WTC11 (cell line): ENCODE measurements around the gene TEX28. TPM values are rescaled to one million over a fixed set of nuclear protein-coding genes. Genes with fewer than 3 reads are reported as not detected.

ENCODE experiments used
- ATAC-seq: fragments of 200-7000 bp; cut with Tn5 transposase; 2 replicates; pipeline ENCODE4 v1.10.0; 2021; ENCODE audit warnings: mild to moderate bottlenecking, moderate library complexity
- CTCF ChIA-PET: fragments of 300-600 bp; sonication (Branson Sonifier 250); formaldehyde crosslinking; loops from one replicate; lab custom pipeline; 2021; ENCODE audit warnings: antibody characterized with exemption; lab: Charles Lee
- POLR2A ChIA-PET: fragments of 350-600 bp; sonication (Branson Sonifier 250); formaldehyde crosslinking; loops from one replicate; lab custom pipeline; 2021; ENCODE audit warnings: antibody characterized with exemption; lab: Charles Lee
- DNase-seq: peaks from one replicate; pipeline ENCODE4 v3.0.0; 2021; ENCODE audit warnings: low spot score
- H3K27ac Mint-ChIP-seq: 2 replicates; pipeline ENCODE4 v1.8.0; 2021; ENCODE audit warnings: mixed read lengths
- H3K27me3 Mint-ChIP-seq: 2 replicates; pipeline ENCODE4 v1.8.0; 2021; ENCODE audit warnings: low read depth, mild to moderate bottlenecking, moderate library complexity, mixed read lengths
- H3K36me3 Mint-ChIP-seq: 2 replicates; pipeline ENCODE4 v1.8.0; 2021; ENCODE audit warnings: mixed read lengths
- H3K4me1 Mint-ChIP-seq: 2 replicates; pipeline ENCODE4 v1.8.0; 2022; ENCODE audit warnings: mixed read lengths
- H3K4me3 Mint-ChIP-seq: 2 replicates; pipeline ENCODE4 v1.8.0; 2021; ENCODE audit warnings: mild to moderate bottlenecking, moderate library complexity, mixed read lengths
- H3K9me3 Mint-ChIP-seq: 2 replicates; pipeline ENCODE4 v1.8.0; 2021; ENCODE audit warnings: mixed read lengths
- CBFB ChIP-seq: sonication (generic); formaldehyde crosslinking; IDR thresholded peaks from 2 replicates; pipeline ENCODE4 v1.8.1; 2022; ENCODE audit warnings: mild to moderate bottlenecking, low read depth, missing genetic modification reagents
- ERG ChIP-seq: fragments of 250-450 bp; sonication (Bioruptor Pico); IDR thresholded peaks from 2 replicates; pipeline ENCODE4 v1.8.0; 2021; ENCODE audit warnings: mild to moderate bottlenecking
- ESRRA ChIP-seq: sonication (generic); formaldehyde crosslinking; IDR thresholded peaks from 2 replicates; pipeline ENCODE4 v1.8.1; 2022; ENCODE audit warnings: mild to moderate bottlenecking, missing genetic modification reagents, borderline replicate concordance
- FOXP1 ChIP-seq: sonication (generic); formaldehyde crosslinking; IDR thresholded peaks from 2 replicates; pipeline ENCODE4 v1.8.0; 2022; ENCODE audit warnings: missing genetic modification reagents, mild to moderate bottlenecking, moderate library complexity, borderline replicate concordance
- GTF2I ChIP-seq: fragments of 250-450 bp; sonication (Bioruptor Pico); conservative IDR thresholded peaks from 2 replicates; pipeline ENCODE4 v1.4.0; 2021; ENCODE audit warnings: mild to moderate bottlenecking
- HMGXB4 ChIP-seq: sonication (generic); formaldehyde crosslinking; IDR thresholded peaks from 2 replicates; pipeline ENCODE4 v1.8.1; 2023; ENCODE audit warnings: mild to moderate bottlenecking, moderate library complexity, missing genetic modification reagents
- MXD4 ChIP-seq: fragments of 250-450 bp; sonication (Bioruptor Pico); IDR thresholded peaks from 2 replicates; pipeline ENCODE4 v1.8.0; 2021; ENCODE audit warnings: mild to moderate bottlenecking, moderate library complexity, borderline replicate concordance
- NFATC4 ChIP-seq: fragments of 250-450 bp; sonication (Bioruptor Pico); IDR thresholded peaks from 2 replicates; pipeline ENCODE4 v1.9.0; 2021; ENCODE audit warnings: mild to moderate bottlenecking
- NR3C1 ChIP-seq: sonication (generic); formaldehyde crosslinking; conservative IDR thresholded peaks from 2 replicates; pipeline ENCODE4 v1.8.1; 2023; ENCODE audit warnings: low read depth, mild to moderate bottlenecking, missing genetic modification reagents
- PREB ChIP-seq: sonication (generic); formaldehyde crosslinking; IDR thresholded peaks from 2 replicates; pipeline ENCODE4 v1.8.1; 2022; ENCODE audit warnings: mild to moderate bottlenecking, missing genetic modification reagents, moderate library complexity, borderline replicate concordance
- PRRX2 ChIP-seq: fragments of 250-450 bp; sonication (Bioruptor Pico); IDR thresholded peaks from 2 replicates; pipeline ENCODE4 v1.8.0; 2021; ENCODE audit warnings: mild to moderate bottlenecking
- RORB ChIP-seq: fragments of 250-450 bp; sonication (Bioruptor Pico); IDR thresholded peaks from 2 replicates; pipeline ENCODE4 v1.9.0; 2021; ENCODE audit warnings: mild to moderate bottlenecking
- TCF7 ChIP-seq: sonication (generic); formaldehyde crosslinking; IDR thresholded peaks from 2 replicates; pipeline ENCODE4 v1.8.0; 2022; ENCODE audit warnings: mild to moderate bottlenecking, low read depth, missing genetic modification reagents, moderate library complexity
- TEAD1 ChIP-seq: sonication (generic); formaldehyde crosslinking; IDR thresholded peaks from 2 replicates; pipeline ENCODE4 v1.8.0; 2022; ENCODE audit warnings: mild to moderate bottlenecking, missing genetic modification reagents
- TEAD4 ChIP-seq: sonication (generic); formaldehyde crosslinking; IDR thresholded peaks from 2 replicates; pipeline ENCODE4 v1.8.0; 2022; ENCODE audit warnings: mild to moderate bottlenecking, missing genetic modification reagents
- USF1 ChIP-seq: sonication (generic); formaldehyde crosslinking; IDR thresholded peaks from 2 replicates; pipeline ENCODE4 v1.8.0; 2022; ENCODE audit warnings: mild to moderate bottlenecking, missing genetic modification reagents
- ZNF232 ChIP-seq: sonication (generic); formaldehyde crosslinking; IDR thresholded peaks from 2 replicates; pipeline ENCODE4 v1.8.0; 2022; ENCODE audit warnings: mild to moderate bottlenecking, missing genetic modification reagents
- ZNF416 ChIP-seq: fragments of 250-450 bp; sonication (Bioruptor Pico); IDR thresholded peaks from 2 replicates; pipeline ENCODE4 v1.9.0; 2021; ENCODE audit warnings: mild to moderate bottlenecking, inconsistent platforms
- ZNF423 ChIP-seq: fragments of 250-450 bp; sonication (Bioruptor Pico); IDR thresholded peaks from 2 replicates; pipeline ENCODE4 v2.1.2; 2022; ENCODE audit warnings: mild to moderate bottlenecking, moderate library complexity
- ZSCAN18 ChIP-seq: fragments of 250-450 bp; sonication (Bioruptor Pico); IDR thresholded peaks from 2 replicates; pipeline ENCODE4 v2.1.2; 2022; ENCODE audit warnings: mild to moderate bottlenecking, moderate library complexity
- total RNA-seq: library from RNA; stranded (reverse); gene quantifications from 3 replicates; pipeline ENCODE4 v1.2.3, GENCODE V29; 2021
- TF ChIP-seq, protein P1 (sequence below): sonication (generic); formaldehyde crosslinking; IDR thresholded peaks from 2 replicates; pipeline ENCODE4 v1.8.0; 2022; ENCODE audit warnings: mild to moderate bottlenecking, missing genetic modification reagents
- TF ChIP-seq, protein P2 (sequence below): sonication (generic); formaldehyde crosslinking; IDR thresholded peaks from 2 replicates; pipeline ENCODE4 v1.8.1; 2023; ENCODE audit warnings: mild to moderate bottlenecking, missing genetic modification reagents
- TF ChIP-seq, protein P3 (sequence below): fragments of 250-450 bp; sonication (Bioruptor Pico); IDR thresholded peaks from 2 replicates; pipeline ENCODE4 v1.9.0; 2021; ENCODE audit warnings: mild to moderate bottlenecking
- TF ChIP-seq, protein P4 (sequence below): sonication (generic); formaldehyde crosslinking; conservative IDR thresholded peaks from 2 replicates; pipeline ENCODE4 v1.8.1; 2023; ENCODE audit warnings: mild to moderate bottlenecking, low read depth, missing genetic modification reagents, moderate library complexity

TEX28 gene
- total RNA-seq, 1 experiment from 2014 or later, result not detected

DNA sequence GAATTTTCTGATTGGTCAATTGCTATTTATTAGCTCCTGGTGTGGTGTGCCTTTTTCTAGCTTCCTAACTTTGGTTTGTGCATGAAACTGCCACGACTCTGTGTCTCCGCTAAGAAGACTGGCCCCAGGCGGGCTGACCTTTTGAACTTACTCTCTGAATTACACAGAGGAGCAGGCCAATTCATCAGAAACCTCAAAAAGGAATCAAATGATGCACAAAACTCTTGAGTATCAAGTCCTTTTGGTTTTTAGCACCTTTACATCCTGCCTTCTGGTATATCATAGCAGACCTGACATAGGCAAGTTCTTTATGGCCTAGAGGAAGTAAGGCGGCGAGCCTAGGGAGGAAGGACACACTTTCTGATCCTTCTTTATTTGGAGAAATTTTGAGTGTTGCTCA, 18.2 kb upstream of the TEX28 start:
- no peak overlapping the region for H3K27ac Mint-ChIP-seq
- no peaks in the 10 kb centered on the region for H3K36me3 Mint-ChIP-seq
- DNase-seq (no peak), ATAC-seq (no peak)
- ChIA-PET CTCF (no interaction called here), POLR2A (no interaction called here)
- no peaks in the 10 kb centered on the region for H3K9me3 Mint-ChIP-seq
- H3K4me1 Mint-ChIP-seq, result peaks cover 5% of the 10 kb centered on the region
- no peak overlapping the region for H3K4me3 Mint-ChIP-seq
- TF ChIP-seq NFATC4 (CRISPR knock-in tag) (no peak), HMGXB4 (CRISPR knock-in tag) (no peak), RORB (no peak), USF1 (CRISPR knock-in tag) (no peak), FOXP1 (no peak), TEAD1 (CRISPR knock-in tag) (no peak), ZSCAN18 (CRISPR knock-in tag) (no peak), ZNF423 (CRISPR knock-in tag) (no peak), ZNF416 (CRISPR knock-in tag) (no peak), GTF2I (CRISPR knock-in tag) (no peak), TCF7 (CRISPR knock-in tag) (no peak), NR3C1 (no peak), ERG (CRISPR knock-in tag) (no peak)
- TF ChIP-seq, protein P1, sequence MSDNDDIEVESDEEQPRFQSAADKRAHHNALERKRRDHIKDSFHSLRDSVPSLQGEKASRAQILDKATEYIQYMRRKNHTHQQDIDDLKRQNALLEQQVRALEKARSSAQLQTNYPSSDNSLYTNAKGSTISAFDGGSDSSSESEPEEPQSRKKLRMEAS (CRISPR knock-in tag), result no peak
- TF ChIP-seq, protein P2, sequence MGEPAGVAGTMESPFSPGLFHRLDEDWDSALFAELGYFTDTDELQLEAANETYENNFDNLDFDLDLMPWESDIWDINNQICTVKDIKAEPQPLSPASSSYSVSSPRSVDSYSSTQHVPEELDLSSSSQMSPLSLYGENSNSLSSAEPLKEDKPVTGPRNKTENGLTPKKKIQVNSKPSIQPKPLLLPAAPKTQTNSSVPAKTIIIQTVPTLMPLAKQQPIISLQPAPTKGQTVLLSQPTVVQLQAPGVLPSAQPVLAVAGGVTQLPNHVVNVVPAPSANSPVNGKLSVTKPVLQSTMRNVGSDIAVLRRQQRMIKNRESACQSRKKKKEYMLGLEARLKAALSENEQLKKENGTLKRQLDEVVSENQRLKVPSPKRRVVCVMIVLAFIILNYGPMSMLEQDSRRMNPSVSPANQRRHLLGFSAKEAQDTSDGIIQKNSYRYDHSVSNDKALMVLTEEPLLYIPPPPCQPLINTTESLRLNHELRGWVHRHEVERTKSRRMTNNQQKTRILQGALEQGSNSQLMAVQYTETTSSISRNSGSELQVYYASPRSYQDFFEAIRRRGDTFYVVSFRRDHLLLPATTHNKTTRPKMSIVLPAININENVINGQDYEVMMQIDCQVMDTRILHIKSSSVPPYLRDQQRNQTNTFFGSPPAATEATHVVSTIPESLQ (CRISPR knock-in tag), result no peak
- TF ChIP-seq, protein P3, sequence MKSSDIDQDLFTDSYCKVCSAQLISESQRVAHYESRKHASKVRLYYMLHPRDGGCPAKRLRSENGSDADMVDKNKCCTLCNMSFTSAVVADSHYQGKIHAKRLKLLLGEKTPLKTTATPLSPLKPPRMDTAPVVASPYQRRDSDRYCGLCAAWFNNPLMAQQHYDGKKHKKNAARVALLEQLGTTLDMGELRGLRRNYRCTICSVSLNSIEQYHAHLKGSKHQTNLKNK (CRISPR knock-in tag), result no peak
- TF ChIP-seq, all 79 proteins: peak for 0
- H3K27me3 Mint-ChIP-seq, result no peaks in the 10 kb centered on the region

DNA sequence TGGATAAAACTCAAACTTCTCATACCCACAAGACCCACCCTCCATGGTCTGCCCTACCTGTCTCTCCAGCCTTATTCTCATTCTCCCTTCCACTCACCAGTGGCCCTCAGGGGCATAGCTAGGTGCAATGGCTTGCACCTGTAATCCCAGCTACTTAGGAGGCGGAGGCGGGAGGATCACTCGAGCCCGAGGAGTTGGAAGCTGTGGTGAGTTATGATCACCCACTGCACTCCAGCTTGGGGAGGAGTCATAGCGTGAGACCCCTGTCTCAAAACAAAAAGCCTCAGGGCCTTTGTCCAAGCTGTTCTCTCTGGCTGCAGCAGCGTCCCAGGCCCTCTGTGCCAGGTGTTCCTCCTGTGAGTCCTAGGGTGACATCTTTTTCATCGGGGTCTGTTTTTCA, 17.2 kb upstream of the TEX28 start:
- ChIA-PET POLR2A (no interaction called here), CTCF (no interaction called here)
- Mint-ChIP-seq H3K9me3 (no peaks in the 10 kb centered on the region), H3K4me1 (peaks cover 3% of the 10 kb centered on the region), H3K27me3 (no peaks in the 10 kb centered on the region), H3K4me3 (no peak overlapping the region), H3K27ac (no peak overlapping the region; the same call in 1 of the 2 replicates), H3K36me3 (no peaks in the 10 kb centered on the region)
- ATAC-seq (no peak), DNase-seq (no peak)
- TF ChIP-seq TEAD4 (CRISPR knock-in tag), result no peak
- TF ChIP-seq PRRX2 (CRISPR knock-in tag), result no peak
- no peak for TF ChIP-seq NFATC4 (CRISPR knock-in tag)
- no peak for TF ChIP-seq MXD4 (CRISPR knock-in tag)
- TF ChIP-seq, protein P4, sequence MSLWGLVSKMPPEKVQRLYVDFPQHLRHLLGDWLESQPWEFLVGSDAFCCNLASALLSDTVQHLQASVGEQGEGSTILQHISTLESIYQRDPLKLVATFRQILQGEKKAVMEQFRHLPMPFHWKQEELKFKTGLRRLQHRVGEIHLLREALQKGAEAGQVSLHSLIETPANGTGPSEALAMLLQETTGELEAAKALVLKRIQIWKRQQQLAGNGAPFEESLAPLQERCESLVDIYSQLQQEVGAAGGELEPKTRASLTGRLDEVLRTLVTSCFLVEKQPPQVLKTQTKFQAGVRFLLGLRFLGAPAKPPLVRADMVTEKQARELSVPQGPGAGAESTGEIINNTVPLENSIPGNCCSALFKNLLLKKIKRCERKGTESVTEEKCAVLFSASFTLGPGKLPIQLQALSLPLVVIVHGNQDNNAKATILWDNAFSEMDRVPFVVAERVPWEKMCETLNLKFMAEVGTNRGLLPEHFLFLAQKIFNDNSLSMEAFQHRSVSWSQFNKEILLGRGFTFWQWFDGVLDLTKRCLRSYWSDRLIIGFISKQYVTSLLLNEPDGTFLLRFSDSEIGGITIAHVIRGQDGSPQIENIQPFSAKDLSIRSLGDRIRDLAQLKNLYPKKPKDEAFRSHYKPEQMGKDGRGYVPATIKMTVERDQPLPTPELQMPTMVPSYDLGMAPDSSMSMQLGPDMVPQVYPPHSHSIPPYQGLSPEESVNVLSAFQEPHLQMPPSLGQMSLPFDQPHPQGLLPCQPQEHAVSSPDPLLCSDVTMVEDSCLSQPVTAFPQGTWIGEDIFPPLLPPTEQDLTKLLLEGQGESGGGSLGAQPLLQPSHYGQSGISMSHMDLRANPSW (CRISPR knock-in tag), result no peak
- no peak for TF ChIP-seq ESRRA (CRISPR knock-in tag)
- no peak for TF ChIP-seq ERG (CRISPR knock-in tag)
- TF ChIP-seq PREB (CRISPR knock-in tag), result no peak
- no peak for TF ChIP-seq ZNF232 (CRISPR knock-in tag)
- no peak for TF ChIP-seq CBFB (CRISPR knock-in tag)
